ENCODE data around the gene B4GALT2.

B4GALT2 gene

GRCh38 chr1:44037154-44037553 lies 58.1 kb downstream of the B4GALT2 start:
- Histone ChIP-seq H2AFZ (ENCODE audit: low read depth, low read length, severe bottlenecking) (no peak overlapping the region), H3K27me3 (ENCODE audit: low read length) (no peaks in the 10 kb centered on the region), H3K36me3 (ENCODE audit: low read length) (no peaks in the 10 kb centered on the region), H3K4me3 (ENCODE audit: insufficient read depth, low read length, poor library complexity, severe bottlenecking) (no peak overlapping the region), H3F3A (ENCODE audit: insufficient read depth) (0 out of 2 replicates have a peak, but pooled peaks cover 4% of the 10 kb centered on the region), H3K9me2 (replicated peaks; ENCODE audit: insufficient read depth, low read length) (no peaks in the 10 kb centered on the region), H3K79me2 (ENCODE audit: insufficient read depth, low read length) (no peaks in the 10 kb centered on the region), H3K4me2 (ENCODE audit: low read depth, low read length, poor library complexity, severe bottlenecking) (no peak overlapping the region), H3K9ac (ENCODE audit: low read length) (no peak overlapping the region), H4K20me1 (ENCODE audit: low read depth, low read length) (no peaks in the 10 kb centered on the region), H3K9me3 (ENCODE audit: insufficient read depth, low read length) (no peaks in the 10 kb centered on the region), H3K27ac (ENCODE audit: low read depth, low read length) (no peak overlapping the region)
- TF ChIP-seq EZH2phosphoT487 (conservative IDR thresholded peaks at IDR 0.05; ENCODE audit: low read length) (no peak), CTCF (IDR thresholded peaks at IDR 0.05; ENCODE audit: insufficient read depth, low read length, poor library complexity, severe bottlenecking) (no peak)

- TF ChIP-seq CTCF (IDR thresholded peaks at IDR 0.05; ENCODE audit: insufficient read depth, low read length, poor library complexity, severe bottlenecking), result no peak
- no peak for TF ChIP-seq EZH2phosphoT487 (conservative IDR thresholded peaks at IDR 0.05; ENCODE audit: low read length)
- Histone ChIP-seq H3K27ac (ENCODE audit: low read depth, low read length) (no peak overlapping the region), H3K79me2 (ENCODE audit: insufficient read depth, low read length) (no peaks in the 10 kb centered on the region), H3K9ac (ENCODE audit: low read length) (no peak overlapping the region), H3F3A (ENCODE audit: insufficient read depth) (no peaks in the 10 kb centered on the region), H3K4me2 (ENCODE audit: low read depth, low read length, poor library complexity, severe bottlenecking) (no peak overlapping the region), H4K20me1 (ENCODE audit: low read depth, low read length) (no peaks in the 10 kb centered on the region), H2AFZ (ENCODE audit: low read depth, low read length, severe bottlenecking) (no peak overlapping the region), H3K9me3 (ENCODE audit: insufficient read depth, low read length) (no peaks in the 10 kb centered on the region), H3K9me2 (replicated peaks; ENCODE audit: insufficient read depth, low read length) (no peaks in the 10 kb centered on the region), H3K36me3 (ENCODE audit: low read length) (no peaks in the 10 kb centered on the region), H3K27me3 (ENCODE audit: low read length) (no peaks in the 10 kb centered on the region), H3K4me3 (ENCODE audit: insufficient read depth, low read length, poor library complexity, severe bottlenecking) (no peak overlapping the region)
Observed at GRCh38 chr1:44038876-44039657, 60.1 kb downstream of the B4GALT2 start.

- Histone ChIP-seq H3K9me3 (ENCODE audit: insufficient read depth, low read length) (no peaks in the 10 kb centered on the region), H3K79me2 (ENCODE audit: insufficient read depth, low read length) (no peaks in the 10 kb centered on the region)
- TF ChIP-seq CTCF (IDR thresholded peaks at IDR 0.05; ENCODE audit: insufficient read depth, low read length, poor library complexity, severe bottlenecking), result no peak
- TF ChIP-seq EZH2phosphoT487 (conservative IDR thresholded peaks at IDR 0.05; ENCODE audit: low read length), result no peak
Observed at GRCh38 chr1:44040418-44040817, 61.4 kb downstream of the B4GALT2 start.

More at GRCh38 chr1:44040418-44040817, 61.4 kb downstream of the B4GALT2 start:
- Histone ChIP-seq H3K9ac (ENCODE audit: low read length) (no peak overlapping the region), H4K20me1 (ENCODE audit: low read depth, low read length) (no peaks in the 10 kb centered on the region), H3K27me3 (ENCODE audit: low read length) (no peaks in the 10 kb centered on the region), H3K36me3 (ENCODE audit: low read length) (no peaks in the 10 kb centered on the region), H3K4me2 (ENCODE audit: low read depth, low read length, poor library complexity, severe bottlenecking) (no peak overlapping the region), H3K4me3 (ENCODE audit: insufficient read depth, low read length, poor library complexity, severe bottlenecking) (no peak overlapping the region), H3K27ac (ENCODE audit: low read depth, low read length) (no peak overlapping the region), H3K9me2 (replicated peaks; ENCODE audit: insufficient read depth, low read length) (no peaks in the 10 kb centered on the region), H3F3A (ENCODE audit: insufficient read depth) (no peaks in the 10 kb centered on the region), H2AFZ (ENCODE audit: low read depth, low read length, severe bottlenecking) (no peak overlapping the region)
